RWPE1 (cell line): ENCODE measurements around the gene RBMS2.

ENCODE experiments used
- CTCF ChIA-PET: fragments of 350-600 bp; sonication (Branson Sonifier 250); formaldehyde crosslinking; extraction: SDS; loops from one replicate; lab custom pipeline; 2021; lab: Yijun Ruan, JAX
- POLR2A ChIA-PET: fragments of 400-600 bp; formaldehyde crosslinking; extraction: SDS; loops from one replicate; lab custom pipeline; 2020; ENCODE audit warnings: antibody characterized with exemption; ENCODE audit not compliant: low non-redundant PET; lab: Yijun Ruan, JAX
- DNase-seq: peaks from one replicate; pipeline ENCODE4 v3.0.0; 2012; ENCODE audit warnings: low spot score
- H3K27ac ChIP-seq: fragments of 450-650 bp; 2 replicates; pipeline ENCODE4 v1.5.1; 2017
- CTCF ChIP-seq: fragments of 450-650 bp; conservative IDR thresholded peaks from 2 replicates; pipeline ENCODE4 v1.5.1; 2017; ENCODE audit warnings: low read depth, mild to moderate bottlenecking

The RBMS2 gene

GRCh38 chr12:56593909-56594621 is 72.4 kb downstream of the RBMS2 start:
- DNase-seq, result peak; percentile 73
- H3K27ac ChIP-seq, result peak overlapping the region; percentile 62
- ChIA-PET POLR2A (interaction anchor here (0.6 kb wide), 1 partner anchor 677 kb away, joined by 3 read pairs; no protein-coding TSS in a partner anchor), CTCF (interaction anchor here (0.5 to 1.0 kb wide), 8 partner anchors 8 to 324 kb away, joined by 3 to 6 read pairs (median 3); no protein-coding TSS in a partner anchor)
- peak; percentile 86 for TF ChIP-seq CTCF

GRCh38 chr12:56596815-56597214 is 75.2 kb downstream of the RBMS2 start:
- POLR2A ChIA-PET, result no interaction called here
- TF ChIP-seq CTCF, result no peak
- H3K27ac ChIP-seq, result peak overlapping the region; percentile 59
- no peak for DNase-seq
- CTCF ChIA-PET, result interaction anchor here (0.7 kb wide), 1 partner anchor 91 kb away, joined by 3 read pairs; no protein-coding TSS in a partner anchor

GRCh38 chr12:56599041-56599440 is 77.4 kb downstream of the RBMS2 start:
- POLR2A ChIA-PET, result no interaction called here
- no peak for TF ChIP-seq CTCF
- H3K27ac ChIP-seq, result peak overlapping the region; percentile 59
- CTCF ChIA-PET, result no interaction called here
- no peak for DNase-seq

- ChIA-PET CTCF (no interaction called here), POLR2A (no interaction called here)
- TF ChIP-seq CTCF, result no peak
- peak overlapping the region; percentile 50 for H3K27ac ChIP-seq
- no peak for DNase-seq
Observed at GRCh38 chr12:56599797-56600196, 78.2 kb downstream of the RBMS2 start.

- ChIA-PET CTCF (interaction anchor here (0.7 kb wide), 1 partner anchor 36 kb away, joined by 5 read pairs; no protein-coding TSS in a partner anchor), POLR2A (no interaction called here)
- no peak for DNase-seq
- peak overlapping the region; percentile 50 for H3K27ac ChIP-seq
- TF ChIP-seq CTCF, result no peak
Observed at GRCh38 chr12:56600753-56601152, 79.1 kb downstream of the RBMS2 start.

- ChIA-PET POLR2A (interaction anchor here (0.6 to 1.2 kb wide), 2 partner anchors 32 to 84 kb away, joined by 3 read pairs; no protein-coding TSS in a partner anchor), CTCF (interaction anchor here (0.7 kb wide), 1 partner anchor 35 kb away, joined by 5 read pairs; no protein-coding TSS in a partner anchor)
- peak overlapping the region; percentile 50 for H3K27ac ChIP-seq
- no peak for TF ChIP-seq CTCF
- no peak for DNase-seq
Observed at GRCh38 chr12:56601503-56601902, 79.9 kb downstream of the RBMS2 start.
